Measurements from ENCODE around the gene ADAM23. TPM values are rescaled to one million over a fixed set of nuclear protein-coding genes. Genes with fewer than 3 reads are reported as not detected.

The ADAM23 gene
- total and polyA plus RNA-seq, 2 donors from 2014 or later: 1.0 to 2.5 TPM

- no peak overlapping the region for H3K27ac ChIP-seq (ENCODE audit: low read depth in 2 of 2, low read length in 2 of 2)
- no peak overlapping the region for H3K9ac ChIP-seq (ENCODE audit: low read length in 3 of 3)
- H3K4me1 ChIP-seq (ENCODE audit: control insufficient read depth in 2 of 3, insufficient read depth in 2 of 3, low read depth in 1 of 3, low read length in 3 of 3): no peaks in the 10 kb centered on the region
- no peaks in the 10 kb centered on the region for H3K36me3 ChIP-seq (ENCODE audit: control insufficient read depth in 2 of 3, insufficient read depth in 3 of 3, low read length in 3 of 3)
- DNase-seq (peak in 2 of 5 donors; percentile 37 to 44), FAIRE-seq (peak; percentile 91)
- H3K4me3 ChIP-seq (ENCODE audit: low read length in 3 of 3): no peak overlapping the region
- intact Hi-C loops (cut with DNase I): no loop called here
- no peaks in the 10 kb centered on the region for H3K9me3 ChIP-seq (ENCODE audit: control insufficient read depth in 2 of 3, insufficient read depth in 1 of 3, low read length in 3 of 3)
- H3K27me3 ChIP-seq (ENCODE audit: control insufficient read depth, insufficient read depth, low read length): no peaks in the 10 kb centered on the region
- peak; percentile 14 for TF ChIP-seq CTCF (IDR thresholded peaks at IDR 0.05; ENCODE audit: borderline replicate concordance, extremely low read depth, insufficient read depth)
Observed at GRCh38 chr2:206556357-206556949, 113.1 kb downstream of the ADAM23 start.

- Histone ChIP-seq H3K9ac (ENCODE audit: low read length in 3 of 3) (no peak overlapping the region), H3K27me3 (ENCODE audit: control insufficient read depth, insufficient read depth, low read length) (no peaks in the 10 kb centered on the region), H3K27ac (ENCODE audit: low read depth in 2 of 2, low read length in 2 of 2) (no peak overlapping the region), H3K9me3 (ENCODE audit: control insufficient read depth in 2 of 3, insufficient read depth in 1 of 3, low read length in 3 of 3) (no peaks in the 10 kb centered on the region), H3K36me3 (ENCODE audit: control insufficient read depth in 2 of 3, insufficient read depth in 3 of 3, low read length in 3 of 3) (no peaks in the 10 kb centered on the region), H3K4me3 (ENCODE audit: low read length in 3 of 3) (no peak overlapping the region), H3K4me1 (ENCODE audit: control insufficient read depth in 2 of 3, insufficient read depth in 2 of 3, low read depth in 1 of 3, low read length in 3 of 3) (no peaks in the 10 kb centered on the region)
- no peak for DNase-seq
- intact Hi-C loops (cut with DNase I): no loop called here
- no peak for TF ChIP-seq CTCF (IDR thresholded peaks at IDR 0.05; ENCODE audit: borderline replicate concordance, extremely low read depth, insufficient read depth)
- FAIRE-seq: no peak
Observed at GRCh38 chr2:206557321-206557720, 114.0 kb downstream of the ADAM23 start.

GRCh38 chr2:206558492-206558891 is 115.2 kb downstream of the ADAM23 start:
- H3K9me3 ChIP-seq (ENCODE audit: control insufficient read depth in 2 of 3, insufficient read depth in 1 of 3, low read length in 3 of 3): no peaks in the 10 kb centered on the region
- TF ChIP-seq CTCF (IDR thresholded peaks at IDR 0.05; ENCODE audit: borderline replicate concordance, extremely low read depth, insufficient read depth): no peak
- no peak overlapping the region for H3K27ac ChIP-seq (ENCODE audit: low read depth in 2 of 2, low read length in 2 of 2)
- H3K4me3 ChIP-seq (ENCODE audit: low read length in 3 of 3): no peak overlapping the region
- no peaks in the 10 kb centered on the region for H3K27me3 ChIP-seq (ENCODE audit: control insufficient read depth, insufficient read depth, low read length)
- no peak overlapping the region for H3K9ac ChIP-seq (ENCODE audit: low read length in 3 of 3)
- no peak for FAIRE-seq
- H3K36me3 ChIP-seq (ENCODE audit: control insufficient read depth in 2 of 3, insufficient read depth in 3 of 3, low read length in 3 of 3): no peaks in the 10 kb centered on the region
- DNase-seq: no peak
- H3K4me1 ChIP-seq (ENCODE audit: control insufficient read depth in 2 of 3, insufficient read depth in 2 of 3, low read depth in 1 of 3, low read length in 3 of 3): no peaks in the 10 kb centered on the region
- intact Hi-C loops (cut with DNase I): no loop called here

- TF ChIP-seq CTCF (IDR thresholded peaks at IDR 0.05; ENCODE audit: borderline replicate concordance, extremely low read depth, insufficient read depth): no peak
- Histone ChIP-seq H3K4me3 (ENCODE audit: low read length in 3 of 3) (no peak overlapping the region), H3K27ac (ENCODE audit: low read depth in 2 of 2, low read length in 2 of 2) (no peak overlapping the region), H3K4me1 (ENCODE audit: control insufficient read depth in 2 of 3, insufficient read depth in 2 of 3, low read depth in 1 of 3, low read length in 3 of 3) (no peaks in the 10 kb centered on the region), H3K27me3 (ENCODE audit: control insufficient read depth, insufficient read depth, low read length) (no peaks in the 10 kb centered on the region), H3K36me3 (ENCODE audit: control insufficient read depth in 2 of 3, insufficient read depth in 3 of 3, low read length in 3 of 3) (no peaks in the 10 kb centered on the region), H3K9me3 (ENCODE audit: control insufficient read depth in 2 of 3, insufficient read depth in 1 of 3, low read length in 3 of 3) (no peaks in the 10 kb centered on the region), H3K9ac (ENCODE audit: low read length in 3 of 3) (no peak overlapping the region)
- FAIRE-seq (no peak), DNase-seq (no peak)
- intact Hi-C loops (cut with DNase I): no loop called here
Observed at GRCh38 chr2:206561962-206562361, 118.6 kb downstream of the ADAM23 start.
